Endometrial microvascular endothelial cells (primary cell): ENCODE data around the gene PCSK4. TPM values are rescaled to one million over a fixed set of nuclear protein-coding genes. Genes with fewer than 3 reads are reported as not detected.
"Not testable (repeated sequence)": the region's sequence is repeated elsewhere in the genome, so short reads cannot be mapped to it uniquely, and the experiment has no call there.

Experiments
- in situ Hi-C: cut with HindIII; loops from 2 replicates; pipeline ENCODE4 v1.10.0; 2017; ENCODE audit warnings: low sequenced_read_pairs, low pct_unique_long_range_greater_than_20kb; ENCODE audit errors: inconsistent ontology term
- total RNA-seq: library from RNA; depleted of rRNA; stranded (reverse); fragments of >200 nt; gene quantifications from one replicate; pipeline ENCODE4 v1.2.3, GENCODE V29; 2015; ENCODE audit errors: inconsistent ontology term

The PCSK4 gene
- not detected for total RNA-seq

- in situ Hi-C loops, result no loop called here
These were observed at the start of gene PCSK4 for GRCh38 chr19:1490311-1491113. Gene PCSK4 (minus strand): TSS chr19:1490350. CDS start chr19:1490346, 4 bp downstream.

- in situ Hi-C loops, result not testable (repeated sequence)
These were observed 49.6 kb upstream of the PCSK4 start for GRCh38 chr19:1539749-1540148.

- in situ Hi-C loops, result no loop called here
These were observed 48.8 kb upstream of the PCSK4 start for GRCh38 chr19:1538978-1539377.

- in situ Hi-C loops, result not testable (repeated sequence)
These were observed 45.5 kb upstream of the PCSK4 start for GRCh38 chr19:1535699-1536098.

GRCh38 chr19:1534972-1535371 lies 44.8 kb upstream of the PCSK4 start:
- in situ Hi-C loops, result no loop called here

- in situ Hi-C loops, result no loop called here
These were observed 43.5 kb upstream of the PCSK4 start for GRCh38 chr19:1533510-1534150.

GRCh38 chr19:1532003-1532402 lies 41.9 kb upstream of the PCSK4 start:
- in situ Hi-C loops, result no loop called here

- in situ Hi-C loops, result no loop called here
These were observed 41.4 kb upstream of the PCSK4 start for GRCh38 chr19:1531587-1531986.

- in situ Hi-C loops, result not testable (repeated sequence)
These were observed 40.7 kb upstream of the PCSK4 start for GRCh38 chr19:1530856-1531255.

GRCh38 chr19:1529430-1529816 lies 39.3 kb upstream of the PCSK4 start:
- in situ Hi-C loops, result no loop called here

GRCh38 chr19:1528596-1529429 lies 38.7 kb upstream of the PCSK4 start:
- in situ Hi-C loops, result no loop called here

GRCh38 chr19:1527650-1528309 lies 37.6 kb upstream of the PCSK4 start:
- in situ Hi-C loops, result no loop called here

- in situ Hi-C loops, result no loop called here
These were observed 37.0 kb upstream of the PCSK4 start for GRCh38 chr19:1526979-1527649.

- in situ Hi-C loops, result no loop called here
These were observed 36.1 kb upstream of the PCSK4 start for GRCh38 chr19:1526066-1526778.

GRCh38 chr19:1525343-1525742 lies 35.2 kb upstream of the PCSK4 start:
- in situ Hi-C loops, result no loop called here

GRCh38 chr19:1524972-1525325 lies 34.8 kb upstream of the PCSK4 start:
- in situ Hi-C loops, result no loop called here

GRCh38 chr19:1524287-1524971 lies 34.3 kb upstream of the PCSK4 start:
- in situ Hi-C loops, result no loop called here
